GM23338 (cell line): ENCODE measurements around the gene FCER1G.

Source experiments
- CTCF ChIP-seq, 2 experiments: fragments of 200-600 bp in 1 of 2; sonication (generic) in 1 of 2; conservative IDR thresholded peaks; 2 replicates each; pipeline versions ENCODE4 v1.5.1 to v1.6.1; 2016 to 2017; ENCODE audit warnings: antibody characterized with exemption in 2 of 2, low read depth in 2 of 2, mild to moderate bottlenecking in 2 of 2, moderate library complexity in 1 of 2
- EZH2phosphoT487 ChIP-seq: fragments of 200-600 bp; sonication (generic); IDR thresholded peaks from one replicate; pipeline ENCODE4 v1.8.1; 2018; ENCODE audit warnings: antibody characterized with exemption; ENCODE audit not compliant: unreplicated experiment

DNA sequence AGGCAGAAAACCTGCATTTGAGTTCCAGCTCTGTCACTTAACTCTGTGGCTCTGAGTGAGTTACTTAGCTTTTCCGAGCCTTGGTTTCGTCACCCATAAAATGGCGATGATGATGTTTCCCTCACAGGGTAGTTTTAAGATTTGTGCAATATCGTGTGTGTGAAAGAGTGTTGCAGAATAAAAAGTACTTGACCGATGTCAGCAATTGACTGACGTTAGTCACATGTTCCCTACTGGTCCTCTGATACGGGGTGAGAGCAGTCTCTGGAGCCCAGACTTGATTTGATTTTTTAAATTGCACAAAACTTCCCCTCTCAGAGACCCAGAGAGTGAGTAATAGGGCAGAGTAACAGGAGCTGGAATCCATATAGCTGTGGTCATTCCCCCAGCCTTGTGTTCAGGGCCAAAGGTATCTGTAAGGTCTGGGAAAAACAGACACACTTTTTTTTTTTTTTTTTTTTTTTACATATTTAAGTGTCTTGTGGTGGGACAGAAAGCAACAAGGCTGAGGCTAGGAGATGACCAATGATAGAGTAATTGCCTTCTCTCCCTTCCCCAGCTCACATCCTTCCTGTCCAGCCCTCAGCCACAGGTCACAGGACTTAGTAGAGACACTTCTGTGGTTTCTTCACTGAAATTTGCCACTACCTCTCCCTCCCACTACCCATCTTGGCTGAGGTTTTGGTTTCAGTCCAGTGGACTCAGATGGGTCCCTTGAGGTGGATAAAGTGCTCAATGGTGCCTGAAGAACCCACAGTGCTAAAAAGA is 2.0 kb downstream of the FCER1G start:
- TF ChIP-seq CTCF (conservative IDR thresholded peaks at IDR 0.05; ENCODE audit: low read depth in 2 of 2) (no peak), EZH2phosphoT487 (no peak)
